GM23338 (cell line): ENCODE results near the gene MTARC1.

Experiments used
- CREB1 ChIP-seq: fragments of 250-450 bp; sonication (Bioruptor Pico); IDR thresholded peaks from 2 replicates; pipeline ENCODE4 v1.5.0; 2020; ENCODE audit warnings: low read depth, mild to moderate bottlenecking, moderate library complexity
- ETS1 ChIP-seq: IDR thresholded peaks from 2 replicates; pipeline ENCODE4 v1.6.1; 2016; ENCODE audit warnings: antibody characterized with exemption
- EZH2 ChIP-seq: fragments of 200-600 bp; sonication (generic); IDR thresholded peaks from one replicate; pipeline ENCODE4 v1.8.0; 2017; ENCODE audit warnings: antibody characterized with exemption, mild to moderate bottlenecking, low read depth; ENCODE audit not compliant: unreplicated experiment
- EZH2phosphoT487 ChIP-seq: fragments of 200-600 bp; sonication (generic); IDR thresholded peaks from one replicate; pipeline ENCODE4 v1.8.1; 2018; ENCODE audit warnings: antibody characterized with exemption; ENCODE audit not compliant: unreplicated experiment
- JUNB ChIP-seq: IDR thresholded peaks from one replicate; pipeline ENCODE4 v1.6.1; 2016; ENCODE audit warnings: antibody characterized with exemption; ENCODE audit not compliant: unreplicated experiment
- NANOG ChIP-seq: IDR thresholded peaks from 2 replicates; pipeline ENCODE4 v1.6.1; 2016; ENCODE audit warnings: antibody characterized with exemption, borderline replicate concordance
- POLR2AphosphoS5 ChIP-seq: IDR thresholded peaks from 2 replicates; pipeline ENCODE4 v1.6.1; 2016; ENCODE audit warnings: antibody characterized with exemption, low read depth
- REST ChIP-seq: IDR thresholded peaks from one replicate; pipeline ENCODE4 v1.6.1; 2018; ENCODE audit warnings: antibody characterized with exemption; ENCODE audit not compliant: unreplicated experiment
- STAT1 ChIP-seq: IDR thresholded peaks from one replicate; pipeline ENCODE4 v1.6.1; 2016; ENCODE audit warnings: antibody characterized with exemption; ENCODE audit not compliant: unreplicated experiment
- TF ChIP-seq, protein P1 (sequence below), 2 experiments: fragments of 200-600 bp in 1 of 2; sonication (generic) in 1 of 2; conservative IDR thresholded peaks; 2 replicates each; pipeline versions ENCODE4 v1.5.1 to v1.6.1; 2016 to 2017; ENCODE audit warnings: antibody characterized with exemption in 2 of 2, low read depth in 2 of 2, mild to moderate bottlenecking in 2 of 2, moderate library complexity in 1 of 2

- TF ChIP-seq EZH2phosphoT487 (no peak), CREB1 (no peak), EZH2 (no peak), STAT1 (no peak), REST (no peak), ETS1 (no peak), POLR2AphosphoS5 (peak; percentile 90), NANOG (no peak), JUNB (no peak)
- TF ChIP-seq, protein P1, sequence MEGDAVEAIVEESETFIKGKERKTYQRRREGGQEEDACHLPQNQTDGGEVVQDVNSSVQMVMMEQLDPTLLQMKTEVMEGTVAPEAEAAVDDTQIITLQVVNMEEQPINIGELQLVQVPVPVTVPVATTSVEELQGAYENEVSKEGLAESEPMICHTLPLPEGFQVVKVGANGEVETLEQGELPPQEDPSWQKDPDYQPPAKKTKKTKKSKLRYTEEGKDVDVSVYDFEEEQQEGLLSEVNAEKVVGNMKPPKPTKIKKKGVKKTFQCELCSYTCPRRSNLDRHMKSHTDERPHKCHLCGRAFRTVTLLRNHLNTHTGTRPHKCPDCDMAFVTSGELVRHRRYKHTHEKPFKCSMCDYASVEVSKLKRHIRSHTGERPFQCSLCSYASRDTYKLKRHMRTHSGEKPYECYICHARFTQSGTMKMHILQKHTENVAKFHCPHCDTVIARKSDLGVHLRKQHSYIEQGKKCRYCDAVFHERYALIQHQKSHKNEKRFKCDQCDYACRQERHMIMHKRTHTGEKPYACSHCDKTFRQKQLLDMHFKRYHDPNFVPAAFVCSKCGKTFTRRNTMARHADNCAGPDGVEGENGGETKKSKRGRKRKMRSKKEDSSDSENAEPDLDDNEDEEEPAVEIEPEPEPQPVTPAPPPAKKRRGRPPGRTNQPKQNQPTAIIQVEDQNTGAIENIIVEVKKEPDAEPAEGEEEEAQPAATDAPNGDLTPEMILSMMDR (conservative IDR thresholded peaks at IDR 0.05; ENCODE audit: low read depth in 2 of 2), result no peak
Observed at GRCh38 chr1:220748089-220748934, 38.4 kb upstream of the MTARC1 start, which contains the start of gene MTARC2.
